Central memory CD8-positive, alpha-beta T cell (primary cell): ENCODE measurements around the gene CGB5.
"Not testable (repeated sequence)": the region's sequence is repeated elsewhere in the genome, so short reads cannot be mapped to it uniquely, and the experiment has no call there.

Source experiments
- ATAC-seq: fragments of 150-1000 bp; cut with Tn5 transposase; replicated peaks from 2 replicates; pipeline ENCODE4 v1.10.0; 2022; ENCODE audit warnings: mild to moderate bottlenecking, moderate FRiP score, moderate number of reproducible peaks; ENCODE audit not compliant: poor library complexity, severe bottlenecking; ENCODE audit errors: extremely low read depth
- DNase-seq, 2 donors: peaks; one replicate each; pipeline ENCODE4 v3.0.0; 2021; ENCODE audit warnings: low spot score in 2 of 2
- H3K27ac Mint-ChIP-seq: one replicate; pipeline ENCODE4 v1.8.0; 2022; ENCODE audit warnings: low read depth, mild to moderate bottlenecking, moderate library complexity, mixed read lengths
- H3K27me3 Mint-ChIP-seq: one replicate; pipeline ENCODE4 v1.8.0; 2022; ENCODE audit warnings: mixed read lengths
- H3K36me3 Mint-ChIP-seq: one replicate; pipeline ENCODE4 v1.8.0; 2022; ENCODE audit warnings: mild to moderate bottlenecking, moderate library complexity, mixed read lengths; ENCODE audit not compliant: insufficient read depth
- H3K4me1 Mint-ChIP-seq: one replicate; pipeline ENCODE4 v1.8.0; 2022; ENCODE audit warnings: mixed read lengths
- H3K4me3 Mint-ChIP-seq: one replicate; pipeline ENCODE4 v1.8.0; 2022; ENCODE audit warnings: mild to moderate bottlenecking, moderate library complexity, mixed read lengths
- H3K9me3 Mint-ChIP-seq: one replicate; pipeline ENCODE4 v1.8.0; 2022; ENCODE audit warnings: mixed read lengths

The CGB5 gene

DNA sequence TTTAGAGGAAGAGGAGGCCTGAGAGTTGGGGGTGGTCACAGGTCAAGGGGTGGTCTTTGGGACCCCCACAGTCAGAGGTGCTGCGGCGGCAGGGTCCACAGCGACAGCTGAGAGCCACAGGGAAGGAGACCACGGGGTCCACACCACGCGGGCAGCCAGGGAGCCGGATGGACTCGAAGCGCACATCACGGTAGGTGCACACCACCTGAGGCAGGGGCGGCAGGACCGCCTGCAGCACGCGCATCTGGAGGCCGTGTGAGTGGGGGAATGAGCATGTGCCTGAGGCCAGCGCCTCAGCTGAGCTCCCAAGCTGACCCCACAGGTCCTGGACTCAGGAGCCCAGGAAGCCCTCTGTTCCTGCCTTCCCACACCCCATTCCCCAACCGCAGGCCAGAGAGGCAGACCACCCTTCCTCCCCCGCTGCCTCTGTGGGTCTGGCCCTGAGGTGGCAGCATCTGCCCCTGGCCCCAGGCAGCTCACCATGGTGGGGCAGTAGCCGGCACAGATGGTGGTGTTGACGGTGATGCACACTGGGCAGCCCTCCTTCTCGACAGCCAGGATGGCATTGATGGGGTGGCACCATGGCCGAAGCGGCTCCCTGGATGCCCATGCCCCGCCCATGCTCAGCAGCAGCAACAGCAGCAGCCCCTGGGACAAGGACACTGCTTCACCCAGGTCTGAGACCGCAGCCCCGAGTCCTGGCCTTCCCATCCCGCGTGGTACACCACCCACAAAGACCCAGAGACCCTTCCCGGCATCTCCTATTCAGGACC is 27.4 kb upstream of the CGB5 start:
- H3K4me3 Mint-ChIP-seq = peak overlapping the region; percentile 43

DNA sequence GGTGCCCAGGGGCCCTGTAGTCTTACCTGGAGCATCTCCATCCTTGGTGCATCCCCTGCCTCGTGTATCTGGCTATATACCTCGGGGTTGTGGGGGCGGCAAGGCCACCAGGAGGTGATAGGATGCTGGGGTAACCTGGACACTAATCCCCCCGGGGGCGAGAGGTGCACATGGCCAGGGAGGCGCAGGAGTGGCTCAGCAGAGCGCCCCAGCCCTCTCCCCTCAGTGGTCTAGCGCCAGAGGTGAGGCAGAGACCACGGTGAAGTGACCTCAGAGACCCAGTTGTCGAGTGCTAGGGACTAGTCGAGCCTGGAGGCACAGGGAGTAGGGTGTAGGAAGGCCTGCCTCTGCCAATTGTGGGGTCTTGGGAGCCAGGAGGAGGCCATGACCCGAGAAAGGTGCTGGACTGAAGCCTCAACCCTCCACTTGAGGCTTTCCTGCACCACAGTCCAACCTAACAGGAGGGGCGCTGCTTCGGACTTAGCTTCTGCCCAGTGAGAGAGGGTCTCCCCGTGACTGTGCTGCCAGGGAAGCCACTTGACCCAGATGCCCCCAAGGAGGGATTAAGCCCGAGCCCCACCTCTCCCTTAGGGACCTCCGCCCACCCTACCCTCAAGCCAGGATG is 26.5 kb upstream of the CGB5 start, which contains the start of gene LHB:
LHB (minus strand) TSS at position 51 of the 625 bp plus-strand sequence; CDS start at position 41, 10 bp downstream.
- DNase-seq (no peak), ATAC-seq (no peak)
- peak within 1 kb of the TSS; percentile 85 for H3K4me3 Mint-ChIP-seq
- peak within 1 kb of the TSS; percentile 78 for H3K27ac Mint-ChIP-seq
- H3K4me1 Mint-ChIP-seq = peaks cover 25% of the 10 kb centered on the region
- no peaks in the 10 kb centered on the region for H3K9me3 Mint-ChIP-seq
- no peaks in the 10 kb centered on the region for H3K27me3 Mint-ChIP-seq
- H3K36me3 Mint-ChIP-seq = peaks cover 8% of the 10 kb centered on the region

More for the DNA sequence above, 27.4 kb upstream of the CGB5 start:
- peaks cover 8% of the 10 kb centered on the region for H3K36me3 Mint-ChIP-seq
- no peaks in the 10 kb centered on the region for H3K9me3 Mint-ChIP-seq
- DNase-seq = no peak
- H3K4me1 Mint-ChIP-seq = peaks cover 22% of the 10 kb centered on the region
- peak overlapping the region; percentile 78 for H3K27ac Mint-ChIP-seq
- no peak for ATAC-seq
- H3K27me3 Mint-ChIP-seq = no peaks in the 10 kb centered on the region

DNA sequence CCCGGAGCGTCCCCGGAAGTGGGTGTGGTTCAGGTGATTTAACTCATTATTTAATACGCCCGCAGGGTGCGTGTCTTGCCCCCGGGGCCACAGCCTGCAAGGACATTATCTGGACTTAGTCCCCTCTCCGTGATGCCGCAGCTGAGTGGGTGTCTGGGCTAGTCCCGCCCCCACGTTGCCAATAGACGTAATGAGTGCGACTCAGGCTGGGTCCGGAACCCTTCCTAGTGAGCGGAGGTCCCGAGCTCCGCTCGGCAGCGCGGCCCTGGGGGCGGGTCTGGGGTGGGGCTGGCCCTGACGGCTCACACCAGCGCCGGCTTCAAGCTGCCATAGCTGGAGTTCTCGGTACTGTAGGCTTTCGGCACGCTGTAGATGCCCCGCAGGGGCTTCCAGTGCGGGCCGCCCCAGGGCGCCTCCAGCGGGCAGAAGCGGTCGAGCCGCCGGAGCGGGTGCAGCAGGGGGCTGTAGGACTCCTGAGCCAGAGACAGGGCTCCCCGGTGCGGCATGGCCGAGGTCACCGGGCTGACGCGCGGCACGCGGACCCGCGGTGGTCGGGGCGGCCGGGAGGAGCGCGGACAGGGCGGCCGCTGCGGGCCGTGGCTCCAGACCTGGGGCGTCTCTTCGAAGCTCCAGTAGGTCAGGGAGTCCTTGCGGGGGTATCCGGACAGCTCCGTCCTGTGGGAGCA is 25.8 kb upstream of the CGB5 start:
- ATAC-seq = peak; percentile 89
- peak overlapping the region; percentile 85 for H3K4me3 Mint-ChIP-seq
- peak overlapping the region; percentile 7 for H3K27ac Mint-ChIP-seq
- peak; percentile 57 for DNase-seq
- H3K4me1 Mint-ChIP-seq = peaks cover 25% of the 10 kb centered on the region
- no peaks in the 10 kb centered on the region for H3K27me3 Mint-ChIP-seq
- H3K9me3 Mint-ChIP-seq = no peaks in the 10 kb centered on the region
- H3K36me3 Mint-ChIP-seq = peaks cover 8% of the 10 kb centered on the region

DNA sequence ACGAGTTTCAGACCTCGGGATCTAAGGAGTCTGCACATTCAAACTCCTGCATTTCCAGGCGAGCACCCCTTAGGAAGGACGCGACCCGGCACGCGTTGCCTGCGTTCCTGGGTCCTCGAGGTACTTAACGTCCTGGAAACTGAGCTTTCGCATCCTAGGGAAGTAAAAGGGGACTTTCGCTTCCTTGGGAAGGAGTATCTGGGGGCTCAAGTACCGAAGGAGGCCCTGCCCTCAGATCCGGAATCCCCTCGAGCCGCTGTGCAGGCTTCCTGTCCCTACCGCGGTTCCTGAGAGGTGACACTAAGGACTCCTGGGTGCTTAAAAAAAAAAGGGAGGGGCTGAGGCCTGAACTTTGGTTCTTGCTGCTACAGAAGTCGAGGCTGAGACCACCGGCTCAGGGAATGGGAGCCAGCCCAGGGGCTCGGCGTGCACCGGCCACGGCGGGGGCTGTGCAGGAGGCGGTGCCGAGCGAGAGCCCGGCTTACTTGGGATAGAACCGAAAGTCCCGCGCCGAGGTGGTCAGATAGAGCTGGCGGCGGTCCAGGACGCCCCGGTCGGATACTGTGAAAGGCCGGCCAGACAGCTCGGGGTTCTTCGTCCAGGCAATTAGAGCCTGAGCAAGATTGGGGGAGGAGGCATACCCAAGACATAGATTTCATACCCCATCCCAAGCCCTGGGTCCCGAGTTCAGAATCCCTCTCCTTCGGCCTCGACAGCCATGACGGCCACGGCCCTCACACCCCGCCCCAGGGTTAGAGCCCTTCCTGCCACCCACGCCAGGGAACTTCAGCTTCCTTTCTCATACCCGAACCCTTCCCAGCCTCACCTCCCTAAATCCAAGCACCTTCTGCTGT is 25.0 kb upstream of the CGB5 start:
- Mint-ChIP-seq H3K4me3 (peak overlapping the region; percentile 85), H3K4me1 (peaks cover 25% of the 10 kb centered on the region), H3K27ac (peak overlapping the region; percentile 7)
- ATAC-seq = peak; percentile 47
- H3K27me3 Mint-ChIP-seq, H3K36me3 Mint-ChIP-seq, H3K9me3 Mint-ChIP-seq, DNase-seq: not testable (repeated sequence)

DNA sequence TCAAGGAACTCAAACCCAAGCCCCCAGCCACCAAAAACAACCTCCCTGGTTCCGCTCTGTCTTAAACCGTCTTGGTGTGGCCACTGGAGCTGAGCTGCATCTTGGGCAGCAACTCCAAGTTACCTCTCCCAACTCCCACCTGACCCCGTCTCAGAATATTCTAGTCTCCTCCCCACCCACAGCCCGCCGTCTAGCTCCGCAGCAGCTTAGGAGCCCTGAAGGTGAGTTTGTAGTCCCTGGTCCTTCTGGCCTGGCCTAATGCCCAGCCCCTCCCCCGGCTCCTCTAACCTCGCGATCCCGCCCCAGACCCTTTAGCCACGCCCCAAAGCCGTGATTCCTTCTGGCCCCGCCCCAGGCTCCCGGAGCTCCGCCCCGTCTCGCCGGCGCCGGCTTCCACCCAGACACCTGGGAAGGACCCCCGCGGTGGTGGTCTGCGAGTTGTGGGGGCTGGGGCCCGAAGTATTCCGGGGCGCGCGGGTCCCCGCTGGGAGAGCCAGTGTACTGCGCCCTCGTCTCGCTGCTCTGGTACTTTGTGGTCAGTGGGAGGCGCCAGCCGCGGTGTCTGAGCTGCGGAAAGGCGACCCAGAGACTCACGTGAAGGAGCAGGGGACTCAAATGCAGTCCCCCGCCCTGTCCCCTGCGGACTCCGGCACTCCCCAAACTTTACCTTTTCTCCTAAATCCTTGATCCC is 24.3 kb upstream of the CGB5 start:
- no peaks in the 10 kb centered on the region for H3K27me3 Mint-ChIP-seq
- peaks cover 25% of the 10 kb centered on the region for H3K4me1 Mint-ChIP-seq
- H3K36me3 Mint-ChIP-seq = peaks cover 7% of the 10 kb centered on the region
- DNase-seq (peak; percentile 31 to 37), ATAC-seq (peak; percentile 34)
- H3K9me3 Mint-ChIP-seq = no peaks in the 10 kb centered on the region
- peak overlapping the region; percentile 85 for H3K4me3 Mint-ChIP-seq
- H3K27ac Mint-ChIP-seq = peak overlapping the region; percentile 7

DNA sequence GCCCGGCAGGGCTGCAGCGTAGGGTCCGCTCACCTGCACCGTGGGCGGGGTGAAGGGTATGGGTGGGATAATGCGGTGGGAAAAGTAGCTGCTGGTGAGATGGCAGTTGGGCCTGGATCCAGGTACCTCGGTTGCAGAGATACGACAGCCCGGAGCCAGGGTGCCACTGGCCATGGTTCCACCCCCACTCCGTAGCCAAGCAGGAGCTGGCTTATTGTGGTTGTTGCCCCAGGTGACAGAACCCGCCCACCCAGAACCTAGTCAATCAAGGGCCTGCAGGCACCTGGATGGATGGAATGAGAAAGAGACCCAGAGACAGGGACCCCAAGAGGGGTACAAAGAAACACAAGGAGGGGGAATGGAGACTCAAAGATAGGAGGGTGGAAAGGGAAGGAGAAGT is 23.3 kb upstream of the CGB5 start:
- H3K27me3 Mint-ChIP-seq = no peaks in the 10 kb centered on the region
- H3K4me1 Mint-ChIP-seq = peaks cover 25% of the 10 kb centered on the region
- peak overlapping the region; percentile 85 for H3K4me3 Mint-ChIP-seq
- no peak for DNase-seq
- H3K36me3 Mint-ChIP-seq = peaks cover 5% of the 10 kb centered on the region
- ATAC-seq = no peak
- H3K27ac Mint-ChIP-seq = no peak overlapping the region
- H3K9me3 Mint-ChIP-seq = no peaks in the 10 kb centered on the region

DNA sequence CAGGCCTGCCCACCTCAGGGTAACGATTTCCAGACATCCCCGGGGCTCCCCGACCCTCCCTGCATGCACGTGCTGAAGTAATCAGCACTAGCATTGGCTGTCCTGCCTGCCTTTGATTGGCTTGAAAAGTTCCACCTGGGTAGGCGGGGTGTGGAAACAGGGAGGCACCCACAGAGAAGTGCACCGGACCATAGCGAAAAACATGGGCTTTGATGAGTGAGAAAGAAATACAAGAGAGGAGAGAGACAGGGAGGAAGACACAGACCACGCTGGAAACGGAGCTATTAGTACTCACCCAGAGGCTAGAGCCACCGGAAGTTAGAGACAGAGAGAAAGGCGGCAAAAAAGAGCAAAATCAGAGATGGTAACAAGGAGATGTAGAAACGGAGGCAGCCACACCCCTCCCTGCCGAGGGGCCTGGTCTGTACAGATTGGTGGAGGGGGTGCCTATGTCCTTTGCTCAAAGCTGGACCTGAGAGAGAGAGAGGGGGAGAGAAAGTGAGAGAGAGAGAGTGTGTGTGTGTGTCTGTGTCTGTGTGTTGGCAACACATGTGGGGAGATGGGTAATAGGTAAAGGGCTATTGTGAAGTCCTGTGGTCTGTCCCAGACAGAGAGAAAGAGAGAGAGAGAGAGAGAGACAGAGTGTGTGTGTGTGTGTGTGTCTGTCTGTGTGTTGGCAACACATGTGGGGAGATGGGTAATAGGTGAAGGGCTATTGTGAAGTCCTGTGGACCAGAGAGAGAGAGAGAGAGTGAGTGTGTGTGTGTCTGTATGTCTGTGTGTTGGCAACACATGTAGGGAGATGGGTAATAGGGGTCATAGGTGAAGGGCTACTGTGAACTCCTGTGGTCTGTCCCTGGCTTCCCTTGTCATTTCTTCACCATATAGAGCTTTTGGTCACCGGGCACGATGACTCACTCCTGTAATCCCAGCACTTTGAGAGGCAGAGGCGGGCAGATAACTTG is 22.4 kb upstream of the CGB5 start:
- H3K9me3 Mint-ChIP-seq = no peaks in the 10 kb centered on the region
- peak overlapping the region; percentile 85 for H3K4me3 Mint-ChIP-seq
- H3K36me3 Mint-ChIP-seq = peaks cover 5% of the 10 kb centered on the region
- H3K27me3 Mint-ChIP-seq = no peaks in the 10 kb centered on the region
- peak overlapping the region; percentile 6 for H3K27ac Mint-ChIP-seq
- ATAC-seq = no peak
- DNase-seq = no peak
- H3K4me1 Mint-ChIP-seq = peaks cover 25% of the 10 kb centered on the region

DNA sequence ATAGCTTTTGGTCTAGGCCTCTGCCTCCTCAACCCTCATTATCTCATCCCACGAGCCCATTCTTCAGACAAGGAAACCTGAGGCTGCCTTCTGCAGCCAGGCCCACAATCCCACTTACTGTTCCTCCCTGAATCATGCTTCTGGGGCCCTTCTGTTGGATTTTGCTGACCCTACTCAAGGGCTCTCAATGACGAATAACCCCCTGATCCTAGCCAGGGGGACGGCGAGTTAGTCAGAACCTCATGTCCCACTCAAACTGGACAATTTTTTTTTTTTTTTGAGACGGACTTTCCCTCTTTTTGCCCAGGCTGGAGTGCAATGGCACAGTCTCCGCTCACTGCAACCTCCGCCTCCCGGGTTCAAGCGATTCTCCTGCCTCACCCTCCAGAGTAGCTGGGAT is 21.5 kb upstream of the CGB5 start:
- no peak for ATAC-seq
- no peaks in the 10 kb centered on the region for H3K9me3 Mint-ChIP-seq
- no peak overlapping the region for H3K27ac Mint-ChIP-seq
- no peak for DNase-seq
- no peaks in the 10 kb centered on the region for H3K27me3 Mint-ChIP-seq
- peaks cover 25% of the 10 kb centered on the region for H3K4me1 Mint-ChIP-seq
- H3K36me3 Mint-ChIP-seq = peaks cover 5% of the 10 kb centered on the region
- H3K4me3 Mint-ChIP-seq = no peak overlapping the region

DNA sequence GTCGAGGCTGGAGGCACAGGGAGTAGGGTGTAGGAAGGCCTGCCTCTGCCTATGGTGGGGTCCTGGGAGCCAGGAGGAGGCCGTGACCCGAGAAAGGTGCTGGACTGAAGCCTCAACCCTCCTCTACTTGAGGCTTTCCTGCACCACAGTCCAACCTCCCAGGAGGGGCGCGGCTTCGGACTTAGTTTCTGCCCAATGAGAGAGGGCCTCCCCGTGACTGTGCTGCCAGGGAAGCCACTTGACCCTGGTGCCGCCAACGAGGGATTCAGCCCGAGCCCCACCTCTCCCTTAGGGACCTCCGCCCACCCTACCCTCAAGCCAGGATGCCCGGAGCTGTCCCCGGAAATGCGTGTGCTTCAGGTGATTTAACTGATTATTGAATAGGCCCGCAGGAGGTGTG is 19.4 kb upstream of the CGB5 start, which contains the start of gene CGB3:
CGB3 (minus strand) TSS at position 101 of the 400 bp plus-strand sequence. CDS start 362 bp downstream, outside the sequence.
- H3K4me3 Mint-ChIP-seq, H3K36me3 Mint-ChIP-seq, H3K9me3 Mint-ChIP-seq, H3K27me3 Mint-ChIP-seq, DNase-seq, ATAC-seq, H3K27ac Mint-ChIP-seq: not testable (repeated sequence)
- peaks cover 15% of the 10 kb centered on the region for H3K4me1 Mint-ChIP-seq

DNA sequence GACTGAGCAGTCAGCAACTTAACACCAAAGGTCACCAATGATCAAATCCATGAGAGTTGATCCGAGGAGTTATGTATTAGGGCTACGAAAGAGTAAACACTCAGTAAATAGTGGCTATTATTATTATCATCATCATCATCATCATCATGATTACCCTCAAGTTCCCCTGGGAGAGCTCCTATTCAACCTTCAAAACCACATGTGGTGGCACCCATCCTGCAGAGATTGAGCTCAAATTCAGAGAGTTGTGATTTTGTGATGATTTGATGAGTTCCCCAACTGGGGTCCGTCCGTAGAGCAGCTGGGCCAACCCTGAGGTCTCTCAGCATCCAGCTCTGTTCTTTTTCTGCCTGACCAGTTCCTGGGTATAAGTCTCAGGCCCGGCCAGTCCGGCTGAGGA is 18.6 kb upstream of the CGB5 start:
- H3K4me3 Mint-ChIP-seq, H3K36me3 Mint-ChIP-seq, H3K4me1 Mint-ChIP-seq, H3K27me3 Mint-ChIP-seq, DNase-seq, H3K27ac Mint-ChIP-seq, H3K9me3 Mint-ChIP-seq, ATAC-seq: not testable (repeated sequence)

DNA sequence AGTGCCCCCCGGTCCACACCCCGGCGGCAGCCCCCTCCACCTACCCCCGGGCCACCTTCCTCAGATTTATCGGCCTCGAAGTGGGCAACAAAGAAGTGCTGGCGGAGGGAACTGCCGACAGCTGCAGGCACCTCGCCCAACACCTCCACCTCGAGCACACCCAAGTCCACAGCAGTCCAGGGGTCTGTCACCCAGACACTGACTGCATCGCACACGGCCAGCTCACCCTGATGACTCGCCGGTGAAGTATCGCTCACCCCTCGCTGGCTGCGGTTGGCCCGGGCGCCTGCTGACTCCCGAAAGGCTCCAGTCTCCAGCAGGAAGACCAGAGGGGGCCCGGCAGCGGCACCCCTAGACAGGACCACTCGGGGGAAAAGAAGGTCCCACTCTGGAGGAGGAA is 18.0 kb upstream of the CGB5 start:
- H3K4me3 Mint-ChIP-seq, H3K4me1 Mint-ChIP-seq, H3K27me3 Mint-ChIP-seq, ATAC-seq, H3K27ac Mint-ChIP-seq, DNase-seq, H3K36me3 Mint-ChIP-seq, H3K9me3 Mint-ChIP-seq: not testable (repeated sequence)
